T1000 (cell line): ENCODE results near the gene GSTM3.
A peak's percentile ranks its signal among the peaks of the same experiment; 100 is the strongest.
"Not testable (repeated sequence)": the region's sequence is repeated elsewhere in the genome, so short reads cannot be mapped to it uniquely, and the experiment has no call there.

ENCODE experiments used
- DNase-seq: peaks from one replicate; lab custom pipeline; 2025; ENCODE audit warnings: mixed read lengths; lab: John Stamatoyannopoulos, UW

The GSTM3 gene

DNA sequence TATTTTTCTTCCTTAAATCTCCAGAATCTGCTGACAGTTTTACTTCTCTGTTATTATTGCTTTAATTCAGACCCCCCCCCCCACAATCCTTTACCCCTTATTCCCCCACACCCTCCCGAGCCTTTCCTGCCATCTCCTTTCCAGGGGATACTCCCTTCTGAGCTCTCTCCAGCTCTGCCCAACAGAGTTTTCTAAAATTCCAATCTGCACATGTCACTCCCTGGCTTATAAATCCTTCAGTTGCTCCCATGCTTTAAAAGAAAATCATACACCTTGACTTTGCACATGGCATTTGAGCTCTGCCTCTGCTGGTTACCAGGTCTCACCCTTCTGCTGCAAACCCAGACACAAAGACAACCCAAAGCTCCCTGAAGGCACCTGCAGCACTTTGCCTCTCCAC, 34.6 kb upstream of the GSTM3 start:
- no peak for DNase-seq

DNA sequence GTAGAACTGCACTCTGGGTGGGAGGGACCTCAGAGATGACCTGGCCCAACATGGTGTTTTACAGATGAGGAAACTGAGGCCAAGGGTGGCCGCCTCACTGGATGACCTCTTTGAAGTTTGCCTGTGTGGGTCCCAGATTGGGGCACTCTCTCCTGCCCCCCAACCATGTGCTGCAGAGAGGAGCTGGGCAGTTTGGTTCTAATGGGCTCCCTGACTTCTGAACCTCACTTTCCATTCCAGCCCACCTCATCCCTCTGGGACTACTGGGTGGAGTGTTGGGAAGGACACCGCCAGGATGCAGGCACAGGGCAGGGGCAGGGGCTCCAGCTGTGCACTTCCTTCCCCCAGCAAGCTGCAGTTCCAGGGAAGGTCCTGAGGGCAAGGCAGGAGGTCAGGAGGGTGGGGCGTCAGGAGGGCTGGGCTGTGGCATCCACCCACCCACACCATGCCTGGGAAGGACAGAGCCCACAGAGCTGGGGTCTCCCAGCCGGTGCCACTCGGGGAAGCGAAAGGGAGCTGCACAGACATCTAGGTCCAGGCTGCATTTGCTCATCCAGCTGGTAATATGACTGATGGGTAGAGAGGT, 33.2 kb upstream of the GSTM3 start:
- no peak for DNase-seq

DNA sequence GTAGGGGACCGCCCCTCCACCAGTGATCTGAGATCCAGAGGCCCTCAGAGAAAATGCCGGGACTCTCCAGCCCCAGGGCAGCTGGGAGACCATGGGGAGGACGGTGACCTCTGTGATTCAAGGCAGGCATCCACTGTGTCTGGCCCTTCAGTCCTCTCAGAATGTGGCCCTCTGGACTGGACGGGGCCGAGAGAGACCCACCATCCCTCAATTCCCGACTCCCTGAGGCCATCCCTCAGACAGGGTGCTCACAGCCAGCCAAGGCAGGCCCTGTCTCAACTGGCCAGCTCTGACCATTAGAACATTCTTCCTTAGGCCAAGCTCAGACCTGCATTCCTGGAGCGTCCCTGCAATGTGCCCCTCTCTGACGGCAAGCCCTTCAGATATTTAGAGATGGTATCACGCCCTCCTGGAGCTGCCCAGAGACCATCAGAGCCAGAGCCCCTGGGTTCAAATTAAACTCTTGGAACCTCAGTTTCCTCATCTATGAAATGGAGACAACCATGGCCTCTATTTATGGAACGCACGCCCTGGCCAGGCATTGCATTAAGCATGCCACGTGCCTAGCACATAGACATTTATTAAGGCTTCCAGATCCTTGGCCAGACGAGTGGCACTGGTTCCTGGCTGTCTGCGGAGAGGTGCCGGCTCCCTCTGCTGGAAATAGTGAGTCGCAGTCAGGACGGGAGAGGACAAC, 32.5 kb upstream of the GSTM3 start:
- peak; percentile 68 for DNase-seq

DNA sequence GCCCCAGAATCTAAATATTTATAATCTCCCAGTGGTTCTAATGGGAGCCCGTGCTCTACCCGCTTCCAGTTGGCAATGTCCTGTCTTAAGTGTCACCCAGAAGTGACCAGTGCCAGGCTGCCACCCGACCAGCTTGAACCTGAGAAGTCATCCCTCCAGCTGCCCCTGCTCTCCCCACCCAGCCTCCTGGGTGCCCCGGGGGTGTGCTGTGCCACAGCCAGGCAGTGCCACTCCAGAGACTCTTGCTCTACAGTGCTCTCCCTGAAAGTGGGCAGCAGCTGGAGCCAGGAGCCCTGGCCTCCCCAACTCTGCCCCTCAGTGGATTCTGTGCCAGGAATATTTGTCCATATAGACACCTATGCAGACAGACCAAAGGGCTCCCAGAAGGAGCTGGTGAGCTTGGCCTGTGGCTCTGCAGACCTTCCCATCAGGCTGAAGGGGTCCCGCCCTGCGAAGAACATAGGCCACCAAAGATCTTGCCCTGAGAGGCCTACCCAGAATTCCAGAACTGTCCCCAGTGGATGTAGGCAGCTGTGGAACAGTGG, 31.9 kb upstream of the GSTM3 start:
- DNase-seq, result no peak

DNA sequence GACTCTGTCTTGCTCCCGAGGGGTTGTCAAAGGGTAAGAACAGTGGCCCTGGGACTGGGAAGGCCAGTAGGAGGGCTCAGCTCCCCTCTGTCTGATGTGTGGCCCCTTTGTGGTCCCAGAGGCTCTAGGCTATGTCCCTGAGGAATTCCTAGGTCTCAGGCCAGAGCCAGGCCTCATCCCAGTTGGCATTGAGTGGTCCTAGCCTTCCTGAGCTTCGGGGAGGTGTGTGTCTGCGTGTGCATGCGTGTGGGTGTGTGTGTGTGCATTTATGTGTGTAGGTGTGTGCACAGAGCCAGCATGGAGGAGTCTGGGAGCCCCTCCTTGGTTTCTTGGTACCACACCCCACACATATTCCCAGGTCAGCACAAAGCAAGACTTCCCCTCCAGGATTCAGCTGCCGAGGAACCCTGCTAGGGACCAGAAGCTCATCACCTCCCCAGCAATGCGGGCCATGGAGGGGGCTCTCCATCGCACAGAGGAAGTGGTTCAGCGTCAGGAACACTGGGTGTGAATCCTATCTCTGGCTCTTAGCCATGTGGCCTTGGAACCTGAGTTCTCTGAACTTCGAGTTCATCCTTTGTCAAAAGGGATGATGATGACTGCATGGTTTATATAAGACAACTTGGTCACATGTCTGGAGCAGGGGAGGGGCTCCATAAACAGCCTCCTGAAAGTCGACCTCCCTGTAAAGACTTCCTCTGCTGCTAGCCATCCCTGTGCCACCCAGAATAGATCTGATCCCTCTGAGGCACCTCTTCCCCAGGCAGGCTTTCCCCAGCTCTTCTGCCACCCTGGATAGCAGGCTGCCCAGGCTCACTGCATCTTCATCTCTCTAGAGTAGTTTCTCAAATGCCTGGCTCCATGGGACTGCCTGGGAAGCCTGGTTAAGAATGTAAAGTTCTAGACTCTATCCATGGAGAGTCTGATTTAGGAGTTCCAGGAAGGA, 31.1 kb upstream of the GSTM3 start:
- no peak for DNase-seq

DNA sequence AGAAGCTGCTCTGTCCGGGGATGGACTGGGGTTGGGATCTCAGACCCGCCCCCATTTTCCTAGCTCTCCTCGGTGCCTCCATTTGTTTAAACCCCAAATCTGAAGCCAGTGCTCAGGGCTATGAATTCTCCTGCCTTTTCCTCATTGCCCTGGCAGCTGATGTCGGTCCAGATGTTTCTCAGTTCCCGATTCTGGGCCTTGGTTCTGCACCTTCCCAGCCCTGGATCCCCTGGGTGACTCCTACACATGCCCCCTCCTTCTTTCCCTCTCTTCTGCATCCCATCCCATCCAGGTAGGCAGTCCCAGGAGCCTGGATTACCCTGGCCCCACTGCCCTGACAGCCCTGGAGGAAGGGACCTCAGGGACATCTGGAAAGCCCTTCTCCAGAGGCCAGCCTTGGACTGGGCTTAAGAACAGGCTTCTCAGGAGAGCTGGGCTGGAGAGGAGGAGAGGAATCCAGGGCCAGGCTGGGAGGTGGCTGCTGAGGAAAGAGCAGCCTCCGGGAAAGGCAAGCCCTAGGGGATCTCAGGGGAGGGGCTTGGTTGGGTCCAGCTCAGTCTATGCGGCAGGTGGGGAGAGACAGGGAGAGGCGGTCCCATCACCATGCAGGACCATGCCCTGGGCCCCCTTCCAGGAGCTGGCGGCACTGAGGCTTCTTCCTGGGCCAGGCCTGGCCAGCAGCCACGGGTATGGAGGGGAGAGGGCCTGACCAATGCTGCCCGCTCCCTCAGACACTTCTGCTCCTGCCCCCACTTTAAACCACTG, 29.7 kb upstream of the GSTM3 start:
- DNase-seq, result no peak

DNA sequence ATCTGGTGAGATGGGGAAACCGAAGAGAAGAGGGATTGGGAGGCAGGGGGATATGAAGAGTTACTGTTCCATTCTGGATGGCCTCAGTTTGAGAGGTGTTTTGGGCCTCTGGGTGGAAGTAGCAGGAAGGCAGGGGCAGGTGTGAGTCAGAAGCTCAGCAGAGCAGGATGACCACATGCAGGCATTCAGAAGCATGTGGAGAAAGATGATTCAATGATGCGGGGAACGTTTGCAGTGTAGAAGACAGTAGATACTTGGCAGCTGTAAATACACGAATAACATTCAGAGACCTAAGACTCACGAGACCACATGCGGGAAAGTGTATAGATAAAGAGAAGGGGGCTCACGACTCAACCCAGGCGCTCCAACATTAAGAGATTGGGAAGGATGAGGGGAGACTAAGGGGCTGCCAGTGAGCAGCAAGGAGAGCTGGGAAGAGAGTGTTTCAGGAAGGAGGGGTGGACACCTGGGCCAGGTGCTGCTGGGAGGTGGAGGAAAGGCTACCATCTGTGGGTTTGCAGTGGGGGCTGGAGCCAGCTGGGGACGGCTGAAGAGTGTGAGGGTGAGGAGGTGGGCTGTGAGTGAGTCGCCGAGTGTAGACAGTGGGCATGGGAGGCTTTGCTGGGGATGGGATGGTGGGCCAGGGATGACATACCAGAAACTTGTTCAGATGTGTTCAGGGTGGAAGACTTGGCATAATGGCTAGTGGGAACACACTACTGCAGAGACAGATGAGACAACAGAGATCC, 28.7 kb upstream of the GSTM3 start:
- DNase-seq, result peak; percentile 16

DNA sequence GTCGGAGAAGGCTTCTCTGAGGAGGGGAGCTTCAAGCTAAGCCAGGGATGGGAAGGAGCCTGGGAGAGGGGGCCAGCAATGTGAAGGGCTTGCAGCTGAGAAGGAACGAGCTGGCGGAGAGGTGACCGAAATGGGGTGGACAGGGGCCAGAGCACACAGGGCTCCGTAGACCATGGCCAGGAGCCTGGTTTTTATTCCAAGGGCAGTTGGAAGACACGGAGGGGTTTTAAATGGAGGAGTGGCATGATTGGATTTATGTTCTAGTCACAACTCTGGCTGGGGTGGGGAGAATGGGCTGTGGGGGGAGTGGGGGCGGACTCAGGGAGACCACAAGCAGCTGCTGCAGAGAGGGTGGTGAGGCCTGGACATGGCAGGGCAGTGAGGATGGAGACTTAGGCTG, 28.0 kb upstream of the GSTM3 start:
- DNase-seq, result no peak

DNA sequence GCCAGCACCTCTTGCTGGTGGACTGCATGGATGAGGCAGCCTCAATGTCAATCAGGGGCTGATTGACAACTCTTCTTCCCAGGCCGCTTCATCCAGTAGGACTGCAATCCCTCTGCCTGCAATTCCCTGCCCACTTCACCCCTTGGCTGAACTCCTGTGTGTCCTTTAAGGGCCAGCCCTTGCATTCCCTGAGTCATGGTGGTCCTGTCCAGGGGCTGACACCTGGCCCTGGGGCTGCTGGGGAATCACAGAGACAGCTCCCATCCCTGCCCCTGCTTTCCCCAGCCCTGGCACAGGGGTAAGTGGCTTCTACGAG, 27.5 kb upstream of the GSTM3 start:
- no peak for DNase-seq

DNA sequence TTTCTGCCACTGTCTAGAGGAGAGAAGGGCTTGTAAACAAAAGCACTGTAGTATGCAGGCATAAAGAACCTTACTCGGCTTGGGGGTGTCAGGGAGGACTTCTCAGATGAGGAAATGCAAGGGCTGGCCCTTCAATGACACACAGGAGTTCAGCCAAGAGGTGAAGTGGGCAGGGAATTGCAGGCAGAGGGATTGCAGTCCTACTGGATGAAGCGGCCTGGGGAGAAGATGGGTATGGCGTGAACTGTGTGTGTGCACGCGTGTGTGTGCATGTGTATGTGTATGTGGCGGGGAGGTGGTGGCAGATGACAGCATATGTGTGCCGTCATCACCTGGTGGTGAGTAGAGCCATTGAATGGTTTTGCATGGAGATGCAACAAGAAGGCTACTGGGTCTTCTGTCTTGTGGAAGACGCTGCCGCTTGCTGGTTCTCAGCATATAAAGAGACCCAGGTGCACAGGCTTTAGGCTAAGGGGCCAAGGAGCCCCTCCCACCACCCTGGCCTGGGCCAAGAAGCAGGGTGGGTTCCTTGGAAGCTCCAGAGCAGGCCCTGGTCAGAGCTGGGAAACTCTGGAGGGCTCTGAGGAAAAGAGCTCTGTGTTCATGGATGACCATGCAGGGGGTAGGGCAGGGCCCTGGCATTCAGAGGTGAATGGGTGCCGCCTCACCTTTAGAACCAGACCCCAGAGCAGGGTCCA, 26.9 kb upstream of the GSTM3 start:
- no peak for DNase-seq

DNA sequence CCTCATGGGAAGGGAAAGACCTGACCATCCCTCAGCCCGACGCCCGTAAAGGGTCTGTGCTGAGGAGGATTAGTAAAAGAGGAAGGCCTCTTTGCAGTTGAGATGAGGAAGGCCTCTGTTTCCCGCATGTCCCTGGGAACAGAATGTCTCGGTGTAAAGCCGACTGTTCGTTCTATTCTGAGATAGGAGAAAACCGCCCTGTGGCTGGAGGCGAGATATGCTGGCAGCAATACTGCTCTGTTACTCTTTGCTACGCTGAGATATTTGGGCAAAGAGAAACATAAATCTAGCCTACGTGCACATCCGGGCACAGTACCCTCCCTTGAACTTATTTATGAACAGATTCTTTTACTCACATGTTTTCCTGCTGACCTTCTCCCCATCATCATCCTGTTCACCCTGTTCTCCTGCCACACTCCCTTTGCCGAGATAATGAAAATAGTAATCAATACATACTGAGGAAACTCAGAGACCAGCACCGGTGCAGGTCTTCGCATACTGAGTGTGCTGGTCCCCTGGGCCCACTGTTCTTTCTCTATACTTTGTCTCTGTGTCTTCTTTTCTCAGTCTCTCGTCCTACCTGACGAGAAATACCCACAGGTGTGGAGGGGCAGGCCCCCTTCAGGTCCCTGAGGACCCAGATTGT, 26.3 kb upstream of the GSTM3 start:
- DNase-seq, result not testable (repeated sequence)

DNA sequence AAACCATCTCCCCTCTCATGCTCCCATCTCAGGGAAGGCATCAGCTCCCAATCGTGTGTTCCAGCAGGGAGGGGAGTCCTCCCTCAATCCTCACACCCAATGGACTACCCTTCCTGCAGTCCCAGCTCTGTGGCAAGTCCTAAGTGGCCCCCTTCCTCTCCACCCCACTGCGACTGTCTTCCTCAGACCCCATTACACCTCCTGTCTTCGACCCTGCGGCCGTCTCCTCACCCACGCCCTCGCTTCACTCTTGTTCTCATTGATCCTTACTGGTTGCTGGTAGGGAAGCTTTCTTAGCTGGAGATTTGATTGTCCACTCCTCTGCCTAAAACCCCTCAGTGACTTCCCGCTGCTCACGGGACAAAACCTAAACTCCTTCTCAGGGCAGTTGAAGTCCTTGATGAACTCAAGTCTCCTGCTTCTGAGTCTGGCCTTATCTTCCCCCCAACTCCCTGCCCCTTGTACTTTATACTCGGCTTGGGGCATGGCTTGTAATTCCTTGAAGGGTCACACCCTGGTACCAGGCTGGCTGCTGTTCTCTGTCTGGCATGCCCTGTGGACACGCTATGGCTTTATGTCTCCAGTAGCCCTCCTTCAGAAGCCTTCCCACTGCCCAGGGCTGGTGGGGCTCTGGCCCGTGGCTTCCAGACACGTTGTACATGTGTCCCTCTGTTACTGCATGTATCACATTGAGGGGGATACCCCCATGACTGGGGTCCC, 25.2 kb upstream of the GSTM3 start:
- DNase-seq, result no peak

DNA sequence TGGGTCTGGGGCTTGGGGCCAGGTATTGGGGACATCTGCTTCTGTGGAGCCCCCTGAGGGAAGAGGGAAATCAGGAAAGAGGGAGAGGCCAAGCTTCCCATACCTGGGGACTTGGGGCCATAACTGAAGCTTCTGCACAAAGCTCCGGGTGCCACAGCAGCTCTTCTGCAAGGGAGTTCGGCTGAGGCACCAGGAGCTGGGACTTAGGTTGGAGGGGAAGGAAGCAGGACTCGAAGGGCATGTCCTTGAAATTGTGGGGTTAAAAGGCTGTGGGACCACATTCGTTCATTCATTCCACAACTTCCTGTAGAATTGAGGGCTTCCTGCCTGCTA, 24.6 kb upstream of the GSTM3 start:
- DNase-seq, result no peak

DNA sequence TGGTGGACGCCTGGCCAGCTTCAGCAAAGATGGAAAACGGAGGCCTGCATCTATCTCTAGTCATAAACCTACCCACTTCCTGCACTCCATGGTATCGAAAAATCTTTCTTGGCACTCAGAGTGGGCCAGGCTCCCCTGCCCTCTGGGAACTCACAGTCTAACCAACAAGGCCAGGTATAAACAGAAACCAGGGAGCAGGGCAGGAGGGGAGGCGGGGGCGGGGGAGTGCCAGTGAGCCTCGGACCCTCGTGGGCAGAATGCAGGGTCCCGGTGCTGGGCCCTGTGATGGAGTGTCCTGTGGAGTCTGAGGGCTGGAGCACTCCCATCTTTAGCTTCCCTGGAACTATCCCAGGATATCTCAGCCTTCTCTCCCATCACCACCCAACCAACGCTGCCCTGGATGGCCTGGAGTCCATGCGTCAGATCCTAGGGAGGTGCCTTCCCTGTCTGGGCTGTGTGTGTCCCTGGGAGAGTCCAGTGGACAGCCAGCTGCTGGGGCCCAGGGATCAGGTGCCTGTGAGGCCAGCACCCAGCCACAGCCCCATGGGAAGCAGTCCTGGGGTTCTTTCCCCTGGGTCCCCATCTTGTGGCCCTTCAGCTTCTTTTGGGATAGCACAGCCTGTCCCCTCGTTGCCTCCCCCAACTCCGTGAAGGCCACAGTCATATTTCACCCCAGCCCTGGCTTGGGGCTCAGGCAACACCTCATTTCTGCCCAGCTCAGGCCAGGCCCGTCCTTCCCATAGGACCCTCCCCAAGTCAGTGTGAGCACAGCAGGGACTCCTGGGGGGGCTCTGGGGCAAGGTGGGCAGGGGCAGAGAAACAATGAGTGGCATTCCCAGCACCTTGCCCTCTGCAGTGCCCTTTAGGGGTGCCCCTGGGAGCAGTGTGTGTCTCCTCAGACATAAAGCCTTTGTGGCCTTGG, 24.0 kb upstream of the GSTM3 start:
- DNase-seq, result no peak

DNA sequence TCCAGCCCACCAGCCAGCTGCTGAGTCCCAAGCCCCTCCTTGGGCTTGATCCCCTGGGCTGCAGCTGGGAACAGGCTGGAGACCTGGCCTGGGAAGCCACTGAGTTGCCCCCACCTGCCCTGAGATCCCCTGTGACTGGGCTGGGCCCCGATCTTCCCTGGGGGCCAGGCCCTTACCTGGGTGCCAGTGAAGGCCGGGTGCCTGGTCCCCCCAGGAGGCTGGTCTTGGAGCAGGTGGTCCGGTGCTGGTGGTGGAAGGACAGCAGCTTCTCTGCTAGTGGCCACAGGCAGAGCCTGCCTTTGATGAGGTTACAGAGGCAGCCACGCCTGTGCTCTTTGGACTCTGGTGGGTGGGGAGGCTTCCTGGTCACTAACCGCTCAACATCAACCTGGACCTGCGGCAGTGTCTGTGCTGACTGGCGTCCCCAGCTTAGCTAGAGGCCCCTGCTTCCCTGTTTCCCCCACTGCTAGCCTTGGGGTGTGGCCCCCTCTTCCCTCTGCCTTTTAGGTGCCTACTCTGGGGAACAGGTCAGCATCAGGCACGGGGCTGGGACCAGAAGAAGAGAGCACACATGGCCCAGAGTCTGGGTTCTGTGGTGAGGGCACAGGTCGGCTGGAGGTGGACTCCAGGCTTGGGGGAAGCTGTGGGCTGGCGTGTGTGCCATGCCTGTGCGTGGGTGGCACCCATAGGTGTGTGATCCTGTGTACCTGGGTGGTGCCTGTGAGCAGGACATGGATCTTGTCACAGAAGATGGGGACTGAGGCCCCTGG, 23.0 kb upstream of the GSTM3 start, which contains the start of gene EPS8L3:
Gene EPS8L3 (minus strand): TSS at position 278 of the 770 bp plus-strand sequence. CDS start 2,174 bp downstream, outside the sequence.
- DNase-seq, result no peak

DNA sequence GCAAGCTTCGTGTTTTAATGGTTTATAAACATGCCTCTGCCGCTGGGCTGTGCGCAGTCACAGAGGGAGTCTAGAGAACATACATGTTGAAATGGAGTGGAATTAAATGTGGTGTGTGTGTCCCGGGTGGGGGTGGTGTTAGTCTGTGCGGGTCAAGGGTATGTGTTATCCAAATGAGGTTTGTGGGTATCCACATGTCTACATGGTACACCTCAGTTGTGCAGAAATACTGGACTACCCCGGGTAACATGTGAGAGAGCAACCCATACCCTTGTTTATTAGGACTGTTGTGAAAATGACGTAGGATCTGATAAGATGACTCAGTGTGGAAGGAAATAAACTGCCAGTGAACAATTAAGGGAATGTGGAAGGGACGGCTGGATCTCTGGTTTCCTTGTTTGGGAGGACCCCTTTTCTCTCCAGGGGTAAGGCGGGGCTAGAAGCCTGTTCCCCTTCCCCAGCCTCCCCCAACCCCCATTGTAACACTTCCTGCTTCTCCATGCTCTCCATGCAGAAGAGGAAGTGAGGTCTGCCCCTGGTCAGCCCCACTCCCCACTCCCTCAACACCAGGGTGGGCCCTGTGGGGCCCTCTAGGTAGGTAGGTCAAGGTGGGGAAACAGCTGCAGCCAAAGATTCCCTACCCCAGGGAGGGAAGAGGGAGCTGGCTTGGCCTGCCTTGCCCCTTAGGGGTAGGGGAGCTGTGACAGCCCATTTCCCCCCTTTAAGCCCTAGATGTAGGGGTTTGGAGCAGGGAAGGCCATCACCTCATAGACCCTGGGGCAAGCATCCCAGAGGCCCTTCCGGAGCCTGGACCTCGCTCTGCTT, 22.2 kb upstream of the GSTM3 start:
- no peak for DNase-seq
